ENCODE measurements around the gene SAMD13.

- no peak for TF ChIP-seq POLR2A (IDR thresholded peaks at IDR 0.05)
- TF ChIP-seq CTCF (IDR thresholded peaks at IDR 0.05) = no peak
Measured at GRCh38 chr1:84345220-84345619, 43.7 kb downstream of the SAMD13 start.

Data from esophagus squamous epithelium (tissue), 4 donors.